Pancreas (tissue), 10 donors: ENCODE data around the gene STARD9. TPM values are rescaled to one million over a fixed set of nuclear protein-coding genes. Genes with fewer than 3 reads are reported as not detected.
A peak's percentile ranks its signal among the peaks of the same experiment; 100 is the strongest.

Experiments used
- ATAC-seq, 4 donors: fragments of 200-7000 bp; cut with Tn5 transposase; one replicate each; pipeline versions ENCODE4 v1.8.0 to v1.9.1; 2020; ENCODE audit warnings: mild to moderate bottlenecking in 4 of 4, moderate library complexity in 4 of 4
- DNase-seq, 6 donors: peaks; one replicate each; pipeline ENCODE4 v3.0.0-alpha.2; 2020
- FAIRE-seq: peaks from 2 replicates; lab custom pipeline; 2012; peaks lifted over from hg19 to GRCh38; lab: Jason Lieb, UNC
- H3K27ac ChIP-seq, 4 donors: fragments of 200-600 bp; sonication (generic); 1 replicate in 3 of 4; 2 replicates in 1 of 4; pipeline versions ENCODE4 v1.5.0 to v1.8.0; 2020
- H3K27me3 ChIP-seq, 4 donors: fragments of 200-600 bp; one replicate each; pipeline ENCODE4 v1.8.0; 2021
- H3K36me3 ChIP-seq, 3 donors: fragments of 200-600 bp; sonication (generic) in 1 of 3; one replicate each; pipeline versions ENCODE4 v1.5.0 to v1.8.0; 2020 to 2021
- H3K4me1 ChIP-seq, 3 donors: fragments of 200-600 bp; one replicate each; pipeline ENCODE4 v1.8.0; 2021
- H3K4me3 ChIP-seq, 4 donors: fragments of 200-600 bp; sonication (generic) in 2 of 4; one replicate each; pipeline versions ENCODE4 v1.5.0 to v1.8.0; 2020 to 2021
- H3K9me3 ChIP-seq, 4 donors: fragments of 200-600 bp; one replicate each; pipeline ENCODE4 v1.8.0; 2021
- CTCF ChIP-seq, 4 donors: fragments of 200-600 bp; sonication (generic) in 3 of 4; IDR thresholded peaks; one replicate each; pipeline versions ENCODE4 v1.5.0 to v1.8.0; 2021; ENCODE audit warnings: antibody characterized with exemption in 4 of 4
- WGBS, 2 donors: extraction: QIAGEN DNeasy Blood & Tissue Kit; methylation state at CpG; one replicate each; pipeline ENCODE4 v1.1.7; 2013; 5-methylcytosine and 5-hydroxymethylcytosine counted together
- intact Hi-C, 3 donors: fragments of 100-400 bp; cut with DNase I; formaldehyde crosslinking; loops; one replicate each; pipeline versions ENCODE4 v1.11.1 to v1.14.2; 2022
- polyA plus RNA-seq, 2 donors: library from polyadenylated mRNA; stranded (reverse); fragments of 200-250 nt; gene quantifications; one replicate each; pipeline ENCODE4 v1.2.3, GENCODE V29; 2013
- total RNA-seq, 6 donors: library from RNA; stranded (reverse); fragmentation: NEBNext Ultra II Directional in 4 of 6; extraction: Animal tissue kit (Norgen Biotek cat#: 25700) in 4 of 6; gene quantifications; one replicate each; pipeline versions ENCODE4 v1.2.1 to v1.2.4, GENCODE V29; 2021 to 2023
- donor health status: healthy with polysubstance abuse.
- donor health status: DM: no; HTN: no; CAD: no; lungs with moderate emphysema.
- donor health status: DM: no; HTN: no; CAD: no.
- donor health status: control.
- donor health status: control.
- donor health status: Bipolar disorder and iron deficiency.
- donor health status: DM: yes; HTN: yes; CAD: no.
- donor health status: DM: no; HTN: no; CAD: no.
- donor health status: DM: no; HTN: no; CAD: no.
- donor health status: DM: yes; HTN: yes; CAD: no.

STARD9 gene
- total and polyA plus RNA-seq, 8 donors, result 0.44 to 3.0 (median 1.3) TPM

- H3K27ac ChIP-seq, result no peak overlapping the region
- H3K27me3 ChIP-seq, result no peaks in the 10 kb centered on the region
- no peaks in the 10 kb centered on the region for H3K4me1 ChIP-seq
- no peaks in the 10 kb centered on the region for H3K9me3 ChIP-seq
- DNase-seq (peak in 1 of 6 donors; percentile 9), FAIRE-seq (no peak), ATAC-seq (no peak)
- peaks cover 5 to 69% (median 5%) of the 10 kb centered on the region in 3 donors for H3K36me3 ChIP-seq
- 87 to 88% methylated on average over 13 of the region's 13 CpGs for WGBS, 2 donors
- H3K4me3 ChIP-seq, result no peak overlapping the region
- intact Hi-C loops, result no loop called here
- TF ChIP-seq CTCF (IDR thresholded peaks at IDR 0.05), result no peak
Observed at GRCh38 chr15:42727750-42728381, 152.5 kb downstream of the STARD9 start.

GRCh38 chr15:42728560-42728959, 153.2 kb downstream of the STARD9 start:
- intact Hi-C loops, result no loop called here
- DNase-seq (no peak), ATAC-seq (no peak), FAIRE-seq (no peak)
- 83 to 96% methylated on average over 5 of the region's 5 CpGs for WGBS, 2 donors
- Histone ChIP-seq H3K4me1 (no peaks in the 10 kb centered on the region), H3K36me3 (peaks cover 5 to 71% (median 5%) of the 10 kb centered on the region in 3 donors), H3K9me3 (no peaks in the 10 kb centered on the region), H3K4me3 (no peak overlapping the region), H3K27ac (no peak overlapping the region), H3K27me3 (no peaks in the 10 kb centered on the region)
- no peak for TF ChIP-seq CTCF (IDR thresholded peaks at IDR 0.05)

- peaks cover 5 to 73% (median 5%) of the 10 kb centered on the region in 3 donors for H3K36me3 ChIP-seq
- ATAC-seq (no peak), DNase-seq (no peak), FAIRE-seq (no peak)
- H3K27me3 ChIP-seq, result no peaks in the 10 kb centered on the region
- H3K4me3 ChIP-seq, result no peak overlapping the region
- H3K9me3 ChIP-seq, result no peaks in the 10 kb centered on the region
- no peak overlapping the region for H3K27ac ChIP-seq
- 89 to 92% methylated on average over 13 to 14 of the region's 14 CpGs for WGBS, 2 donors
- H3K4me1 ChIP-seq, result no peaks in the 10 kb centered on the region
- no peak for TF ChIP-seq CTCF (IDR thresholded peaks at IDR 0.05)
- intact Hi-C loops, result no loop called here
Observed at GRCh38 chr15:42728972-42729371, 153.6 kb downstream of the STARD9 start.

GRCh38 chr15:42729409-42729808, 154.0 kb downstream of the STARD9 start:
- 95 to 97% methylated on average over 7 of the region's 7 CpGs for WGBS, 2 donors
- Histone ChIP-seq H3K27ac (no peak overlapping the region), H3K27me3 (no peaks in the 10 kb centered on the region), H3K9me3 (no peaks in the 10 kb centered on the region), H3K4me3 (no peak overlapping the region), H3K4me1 (no peaks in the 10 kb centered on the region), H3K36me3 (peaks cover 5 to 69% (median 5%) of the 10 kb centered on the region in 3 donors)
- intact Hi-C loops, result no loop called here
- ATAC-seq (no peak), FAIRE-seq (no peak), DNase-seq (no peak)
- no peak for TF ChIP-seq CTCF (IDR thresholded peaks at IDR 0.05)

- ATAC-seq (no peak), DNase-seq (no peak), FAIRE-seq (no peak)
- H3K27me3 ChIP-seq, result no peaks in the 10 kb centered on the region
- 86 to 90% methylated on average over 8 of the region's 8 CpGs for WGBS, 2 donors
- no peak for TF ChIP-seq CTCF (IDR thresholded peaks at IDR 0.05)
- no peak overlapping the region for H3K27ac ChIP-seq
- intact Hi-C loops, result no loop called here
- no peaks in the 10 kb centered on the region for H3K4me1 ChIP-seq
- no peak overlapping the region for H3K4me3 ChIP-seq
- no peaks in the 10 kb centered on the region for H3K9me3 ChIP-seq
- H3K36me3 ChIP-seq, result peaks cover 5 to 64% (median 5%) of the 10 kb centered on the region in 3 donors
Observed at GRCh38 chr15:42730135-42730534, 154.7 kb downstream of the STARD9 start.
